VCaP (cell line): ENCODE measurements around the gene AKR7A2.
"Not testable (repeated sequence)": the region's sequence is repeated elsewhere in the genome, so short reads cannot be mapped to it uniquely, and the experiment has no call there.

Experiments used
- H3K27ac ChIP-seq: fragments of 450-650 bp; 2 replicates; pipeline ENCODE4 v1.5.1; 2017
- CTCF ChIP-seq: fragments of 450-650 bp; conservative IDR thresholded peaks from 2 replicates; pipeline ENCODE4 v1.5.1; 2017; ENCODE audit warnings: mild to moderate bottlenecking, moderate library complexity

AKR7A2 gene

DNA sequence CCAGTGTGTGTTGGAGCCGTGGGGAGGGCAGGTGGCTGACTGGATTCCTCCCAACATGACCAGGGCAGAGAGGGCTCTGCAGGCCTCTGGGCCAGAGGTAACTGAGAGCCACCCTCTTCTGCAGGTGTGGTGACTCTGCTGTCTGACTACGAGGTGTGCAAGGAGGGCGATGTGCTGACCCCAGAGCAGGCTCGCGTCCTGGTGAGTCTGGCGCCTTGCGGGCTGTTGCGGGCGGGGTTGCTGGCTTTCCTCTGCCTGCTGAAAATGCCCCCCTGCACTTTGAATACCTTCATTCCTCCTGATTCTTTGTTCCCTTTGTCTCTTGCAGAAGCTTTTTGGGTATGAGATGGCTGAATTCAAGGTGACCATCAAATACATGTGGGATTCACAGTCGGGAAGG, 53.6 kb downstream of the AKR7A2 start:
- H3K27ac ChIP-seq = no peak overlapping the region
- TF ChIP-seq CTCF = no peak

- no peak overlapping the region for H3K27ac ChIP-seq
- TF ChIP-seq CTCF = no peak
Observed at GRCh38 chr1:19257178-19257914, 54.6 kb downstream of the AKR7A2 start.

DNA sequence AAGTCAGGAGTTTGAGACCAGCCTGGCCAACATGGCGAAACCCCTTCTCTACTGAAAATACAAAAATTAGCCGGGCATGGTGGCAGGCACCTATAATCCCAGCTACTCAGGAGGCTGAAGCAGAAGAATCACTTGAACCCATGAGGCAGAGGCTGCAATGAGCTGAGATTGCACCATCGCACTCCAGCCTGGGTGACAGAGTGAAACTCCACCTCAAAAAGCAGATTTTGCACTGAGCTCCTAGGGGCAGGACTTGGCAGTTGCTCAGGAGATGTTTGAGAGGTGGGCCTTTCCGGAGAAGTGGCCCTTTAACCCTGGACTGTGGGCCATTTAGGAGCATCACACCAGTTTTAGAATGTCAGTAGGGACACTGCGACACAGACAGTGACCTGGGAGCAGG, 55.6 kb downstream of the AKR7A2 start:
- not testable (repeated sequence) for H3K27ac ChIP-seq

GRCh38 chr1:19255288-19255687, 56.7 kb downstream of the AKR7A2 start:
- H3K27ac ChIP-seq = no peak overlapping the region
- TF ChIP-seq CTCF = no peak

- H3K27ac ChIP-seq = no peak overlapping the region
- no peak for TF ChIP-seq CTCF
Observed at GRCh38 chr1:19254416-19254815, 57.5 kb downstream of the AKR7A2 start.
